Measurements from ENCODE around the gene POLR2H.

GRCh38 chr3:184415203-184415490, 53.6 kb downstream of the POLR2H start:
- no peak for TF ChIP-seq CTCF (optimal IDR thresholded peaks at IDR 0.05 in 1 of 3, IDR thresholded peaks at IDR 0.05 in 1 of 3, conservative IDR thresholded peaks at IDR 0.05 in 1 of 3; ENCODE audit: extremely low read depth in 1 of 3, insufficient read depth in 2 of 3, low read length in 3 of 3)
- no peak for TF ChIP-seq EZH2 (IDR thresholded peaks at IDR 0.05; ENCODE audit: low read length)
